NCI-H524 (cell line): Measurements from ENCODE around the gene OGDH.

Source experiments
- DNase-seq, 2 experiments: peaks; one replicate each; lab custom pipeline; 2025; lab: John Stamatoyannopoulos, UW

The OGDH gene

GRCh38 chr7:44618045-44618444, 11.6 kb downstream of the OGDH start:
- DNase-seq: no peak

GRCh38 chr7:44618753-44619152, 12.3 kb downstream of the OGDH start:
- DNase-seq: no peak

GRCh38 chr7:44621034-44621749, 14.8 kb downstream of the OGDH start:
- DNase-seq: no peak

- DNase-seq: no peak
Observed at GRCh38 chr7:44621750-44622103, 15.3 kb downstream of the OGDH start.

- DNase-seq: no peak
Observed at GRCh38 chr7:44622342-44623151, 16.1 kb downstream of the OGDH start.

- DNase-seq: no peak
Observed at GRCh38 chr7:44624318-44624717, 17.9 kb downstream of the OGDH start.

- no peak for DNase-seq
Observed at GRCh38 chr7:44625526-44626471, 19.4 kb downstream of the OGDH start.

- DNase-seq: no peak
Observed at GRCh38 chr7:44626620-44627019, 20.2 kb downstream of the OGDH start.

GRCh38 chr7:44629829-44630522, 23.5 kb downstream of the OGDH start:
- DNase-seq: peak in 1 of 2 experiments; percentile 59

GRCh38 chr7:44630792-44631457, 24.5 kb downstream of the OGDH start:
- no peak for DNase-seq

GRCh38 chr7:44631458-44632115, 25.2 kb downstream of the OGDH start:
- no peak for DNase-seq

GRCh38 chr7:44632196-44632595, 25.8 kb downstream of the OGDH start:
- no peak for DNase-seq

- DNase-seq: no peak
Observed at GRCh38 chr7:44633254-44634186, 27.1 kb downstream of the OGDH start.

GRCh38 chr7:44634187-44634838, 27.9 kb downstream of the OGDH start:
- no peak for DNase-seq

GRCh38 chr7:44634839-44635591, 28.6 kb downstream of the OGDH start:
- no peak for DNase-seq

GRCh38 chr7:44636041-44636584, 29.7 kb downstream of the OGDH start:
- DNase-seq: no peak

- DNase-seq: no peak
Observed at GRCh38 chr7:44636926-44637325, 30.5 kb downstream of the OGDH start.
